Suppressor macrophage (primary cell): Measurements from ENCODE around the gene TMC5.

Experiments
- DNase-seq, 4 experiments: peaks; one replicate each; pipeline ENCODE4 v3.0.0-alpha.2; 2020 to 2022

TMC5 gene

DNA sequence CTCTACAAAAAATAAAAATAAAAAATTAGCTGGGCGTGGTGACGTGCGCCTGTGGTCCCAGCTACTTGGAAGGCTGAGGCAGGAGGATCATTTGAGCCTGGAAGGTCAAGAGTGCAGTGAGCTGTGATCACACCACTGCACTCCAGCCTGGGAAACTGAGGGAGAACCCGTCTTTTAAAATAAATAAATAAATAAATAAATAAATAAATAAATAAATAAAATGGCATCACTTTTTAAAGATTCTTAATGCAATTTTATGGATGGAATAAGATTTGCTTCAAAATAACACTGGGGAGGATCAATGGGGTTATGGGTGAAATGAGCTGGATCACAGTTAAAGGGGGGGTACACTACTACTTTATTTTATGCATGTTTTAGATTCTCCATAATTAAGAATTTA lies 89.3 kb downstream of the TMC5 start:
- no peak for DNase-seq

DNA sequence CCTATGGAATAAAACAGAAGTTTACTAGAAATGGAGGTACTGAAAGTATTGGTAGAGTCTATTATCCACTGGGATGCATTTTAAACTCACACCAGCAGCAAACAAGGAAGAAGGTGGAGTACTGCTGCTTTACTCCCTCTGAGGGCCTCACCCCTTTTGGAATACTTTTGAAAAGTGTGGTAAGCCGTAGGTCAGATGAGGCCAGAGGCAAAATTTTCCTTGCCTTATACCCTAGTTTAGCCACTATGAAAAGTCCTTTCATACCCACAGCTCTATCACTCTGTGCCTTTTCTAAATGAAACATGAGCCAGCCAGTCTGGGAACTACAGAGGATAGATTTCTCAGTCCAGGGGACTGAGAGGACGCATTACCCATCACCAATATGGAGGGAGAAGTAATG lies 90.2 kb downstream of the TMC5 start:
- DNase-seq: no peak

DNA sequence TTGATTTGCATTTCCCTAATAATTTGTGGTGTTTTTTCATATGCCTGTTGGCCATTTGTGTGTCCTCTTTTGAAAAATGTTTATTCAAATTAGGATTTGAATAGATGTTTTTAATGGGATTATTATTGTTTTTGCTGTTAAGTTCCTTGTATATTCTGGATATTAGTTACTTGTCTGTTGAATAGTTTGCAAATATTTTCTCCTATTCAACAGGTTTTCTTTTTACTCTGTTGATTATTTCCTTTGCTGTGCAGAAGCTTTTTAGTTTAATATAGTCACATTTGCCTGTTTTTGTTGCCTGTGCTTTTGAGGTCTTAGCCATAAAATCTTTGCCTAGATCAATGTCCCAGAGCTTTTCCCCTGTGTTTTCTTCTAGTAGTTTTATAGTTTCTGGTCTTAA lies 94.6 kb downstream of the TMC5 start:
- no peak for DNase-seq

- DNase-seq: peak; percentile 61 to 93 (median 80)
Observed at GRCh38 chr16:19513377-19514053, 95.8 kb downstream of the TMC5 start.

DNA sequence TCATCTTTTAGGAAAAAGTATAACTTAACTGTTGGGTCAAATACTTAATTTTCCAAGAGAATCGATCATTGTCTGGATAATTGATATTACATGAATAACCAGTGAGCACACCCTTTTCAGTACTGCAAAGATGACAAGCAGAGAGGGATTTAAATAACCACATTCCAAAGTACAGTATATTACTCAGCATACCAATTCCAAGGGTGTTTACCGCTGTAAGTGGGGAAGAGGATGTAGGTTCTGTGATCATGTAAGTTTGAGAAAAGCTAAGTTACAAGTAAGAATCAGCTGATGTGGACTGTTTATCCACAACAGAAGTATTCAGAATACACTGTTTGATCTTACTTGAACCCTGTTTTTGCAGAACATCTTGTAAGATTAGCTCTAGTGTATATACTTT lies 98.1 kb downstream of the TMC5 start:
- DNase-seq: peak in 2 of 4 experiments; percentile 37 to 41

- peak in 2 of 4 experiments; percentile 14 to 38 for DNase-seq
Observed at GRCh38 chr16:19517424-19518089, 99.9 kb downstream of the TMC5 start.

GRCh38 chr16:19518388-19518787 lies 100.7 kb downstream of the TMC5 start:
- no peak for DNase-seq

DNA sequence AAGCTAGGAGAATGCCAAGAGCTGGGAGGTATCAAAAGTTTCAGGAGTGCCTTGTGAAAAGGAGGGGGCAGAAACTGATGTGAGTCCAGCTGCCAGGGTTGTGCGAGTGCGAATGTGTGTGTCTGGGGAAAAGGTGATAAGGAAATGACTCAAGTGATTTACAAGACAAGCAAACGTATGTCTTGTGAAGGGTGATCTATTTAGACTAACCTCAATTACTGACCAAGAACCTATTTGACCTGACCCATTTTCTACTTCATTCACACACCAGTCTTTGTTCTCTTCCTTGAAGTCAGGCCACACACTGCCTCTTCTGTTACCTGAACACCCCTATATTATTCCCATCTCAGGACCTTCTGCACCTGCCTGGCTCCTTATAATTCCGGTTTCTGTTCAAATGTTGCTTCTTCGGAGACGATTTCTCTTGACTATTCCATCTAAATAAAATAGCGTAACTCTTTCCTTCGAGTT lies 103.2 kb downstream of the TMC5 start:
- peak in 2 of 4 experiments; percentile 19 to 24 for DNase-seq

- DNase-seq: peak; percentile 90 to 96 (median 93)
Observed at GRCh38 chr16:19521471-19522396, 104.1 kb downstream of the TMC5 start, which contains the start of gene GDE1. TSS of gene GDE1 (minus strand) at chr16:19522098. CDS start at chr16:19521964, 134 bp downstream.

- no peak for DNase-seq
Observed at GRCh38 chr16:19522397-19522732, 104.7 kb downstream of the TMC5 start.

GRCh38 chr16:19522760-19523159 lies 105.1 kb downstream of the TMC5 start:
- DNase-seq: no peak

GRCh38 chr16:19523184-19523558 lies 105.5 kb downstream of the TMC5 start:
- DNase-seq: no peak

- peak; percentile 97 to 98 (median 98) for DNase-seq
Observed at GRCh38 chr16:19523559-19524355, 106.1 kb downstream of the TMC5 start, which contains the start of gene CCP110. TSS of gene CCP110 (plus strand) at chr16:19523942. CDS start at chr16:19527882, 3,940 bp downstream.

DNA sequence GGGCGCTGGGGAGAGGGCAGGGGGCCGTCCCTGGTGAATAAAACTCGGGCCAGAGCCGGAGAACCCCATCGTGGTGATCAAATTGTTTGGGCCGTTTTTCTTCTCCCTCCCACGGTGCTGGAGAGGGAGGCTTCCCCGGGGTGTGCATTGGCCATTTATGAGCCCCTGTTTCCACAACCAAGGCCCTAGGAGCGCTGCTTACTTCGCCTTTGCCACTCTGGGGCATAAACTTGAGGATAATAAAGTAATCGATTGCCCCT lies 106.6 kb downstream of the TMC5 start:
- DNase-seq: no peak

- DNase-seq: peak; percentile 19 to 42 (median 40)
Observed at GRCh38 chr16:19524616-19525384, 107.1 kb downstream of the TMC5 start.

DNA sequence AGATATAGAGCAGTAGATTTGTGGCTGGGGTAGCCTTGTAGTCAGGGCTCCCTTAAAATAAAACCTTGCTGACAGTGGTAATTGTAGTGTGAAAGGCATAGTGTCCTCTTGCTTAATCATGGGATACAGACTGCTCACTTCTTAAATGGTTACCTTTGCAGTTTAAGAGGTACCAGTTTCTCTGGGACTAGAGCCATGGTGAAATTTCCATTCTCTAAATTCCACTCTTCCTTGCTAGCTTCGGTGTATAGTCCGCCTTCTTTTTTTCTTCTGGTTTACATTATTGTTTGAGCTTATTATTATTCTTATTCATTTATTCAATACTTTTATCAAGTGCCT lies 107.7 kb downstream of the TMC5 start:
- no peak for DNase-seq

- no peak for DNase-seq
Observed at GRCh38 chr16:19527161-19527560, 109.5 kb downstream of the TMC5 start.

- DNase-seq: no peak
Observed at GRCh38 chr16:19528666-19529065, 111.0 kb downstream of the TMC5 start.

GRCh38 chr16:19532601-19533000 lies 114.9 kb downstream of the TMC5 start:
- no peak for DNase-seq

GRCh38 chr16:19540241-19540970 lies 122.7 kb downstream of the TMC5 start:
- DNase-seq: no peak
